Thoracic aorta (tissue), 2 donors: ENCODE measurements around the gene SPECC1L. TPM values are rescaled to one million over a fixed set of nuclear protein-coding genes. Genes with fewer than 3 reads are reported as not detected.

Source experiments
- ATAC-seq: fragments of 150-250 bp; one replicate; pipeline ENCODE4 v1.8.0; 2017; ENCODE audit warnings: low read depth; ENCODE audit not compliant: insufficient number of reproducible peaks, low FRiP score
- DNase-seq: peaks from one replicate; pipeline ENCODE4 v3.0.0-alpha.2; 2020; ENCODE audit warnings: low spot score
- H3K27ac ChIP-seq, 2 donors: fragments of 200-600 bp; sonication (generic); 1 replicate in 1 of 2; 2 replicates in 1 of 2; pipeline ENCODE4 v1.5.1; 2016; ENCODE audit warnings: mild to moderate bottlenecking in 2 of 2, moderate library complexity in 2 of 2
- H3K27me3 ChIP-seq: fragments of 200-600 bp; sonication (generic); replicated peaks from 2 replicates; pipeline ENCODE4 v1.6.0; 2016; ENCODE audit warnings: mild to moderate bottlenecking; ENCODE audit not compliant: insufficient read depth
- H3K36me3 ChIP-seq: fragments of 200-600 bp; sonication (generic); one replicate; pipeline ENCODE4 v1.5.1; 2016
- H3K4me1 ChIP-seq, 2 donors: fragments of 200-600 bp; sonication (generic); 1 replicate in 1 of 2; 2 replicates in 1 of 2; pipeline versions ENCODE4 v1.5.1 to v1.6.0; 2016; ENCODE audit warnings: low read depth in 2 of 2, mild to moderate bottlenecking in 1 of 2; ENCODE audit not compliant: control insufficient read depth in 1 of 2
- H3K4me3 ChIP-seq: fragments of 200-600 bp; sonication (generic); 2 replicates; pipeline ENCODE4 v1.5.1; 2016; ENCODE audit warnings: mild to moderate bottlenecking
- H3K9me3 ChIP-seq: fragments of 200-600 bp; sonication (generic); 2 replicates; pipeline ENCODE4 v1.5.1; 2016
- CTCF ChIP-seq: fragments of 200-600 bp; sonication (generic); IDR thresholded peaks from one replicate; pipeline ENCODE4 v1.5.1; 2019; ENCODE audit warnings: antibody characterized with exemption
- total RNA-seq, 2 donors: library from RNA; depleted of rRNA; stranded (reverse); fragments of >200 nt; gene quantifications; one replicate each; pipeline versions ENCODE4 v1.1.0 to v1.2.3, GENCODE V29; 2016

The SPECC1L gene
- total RNA-seq, 2 donors from 2014 or later, result 49.4 to 50.0 TPM

GRCh38 chr22:24424901-24425775, 154.5 kb downstream of the SPECC1L start:
- DNase-seq, result no peak
- Histone ChIP-seq H3K4me3 (peak overlapping the region; percentile 69), H3K4me1 (peaks cover 2 to 10% of the 10 kb centered on the region in 2 donors), H3K9me3 (no peaks in the 10 kb centered on the region), H3K36me3 (no peaks in the 10 kb centered on the region), H3K27me3 (no peaks in the 10 kb centered on the region), H3K27ac (no peak overlapping the region)
- no peak for TF ChIP-seq CTCF
- ATAC-seq, result no peak

- Histone ChIP-seq H3K9me3 (no peaks in the 10 kb centered on the region), H3K36me3 (no peaks in the 10 kb centered on the region), H3K27me3 (no peaks in the 10 kb centered on the region), H3K4me1 (peaks cover 2 to 10% of the 10 kb centered on the region in 2 donors), H3K4me3 (no peak overlapping the region), H3K27ac (no peak overlapping the region)
- ATAC-seq (no peak), DNase-seq (no peak)
- no peak for TF ChIP-seq CTCF
Measured at GRCh38 chr22:24426436-24426835, 155.8 kb downstream of the SPECC1L start.

GRCh38 chr22:24426851-24427499, 156.3 kb downstream of the SPECC1L start:
- Histone ChIP-seq H3K4me1 (peaks cover 2 to 12% of the 10 kb centered on the region in 2 donors), H3K4me3 (no peak overlapping the region)

GRCh38 chr22:24427500-24428164, 157.0 kb downstream of the SPECC1L start, which contains the start of gene ADORA2A:
ADORA2A (plus strand) TSS chr22:24427599; CDS start chr22:24433405, 5,806 bp downstream.
- no peak for ATAC-seq
- no peak for TF ChIP-seq CTCF

More at GRCh38 chr22:24426851-24427499, 156.3 kb downstream of the SPECC1L start:
- no peak for TF ChIP-seq CTCF
- no peaks in the 10 kb centered on the region for H3K9me3 ChIP-seq
- ATAC-seq (no peak), DNase-seq (no peak)
- no peaks in the 10 kb centered on the region for H3K36me3 ChIP-seq
- no peaks in the 10 kb centered on the region for H3K27me3 ChIP-seq
- no peak overlapping the region for H3K27ac ChIP-seq

More at GRCh38 chr22:24427500-24428164, 157.0 kb downstream of the SPECC1L start, which contains the start of gene ADORA2A:
- Histone ChIP-seq H3K27ac (no peak within 1 kb of the TSS), H3K4me3 (no peak within 1 kb of the TSS), H3K36me3 (no peaks in the 10 kb centered on the region), H3K27me3 (no peaks in the 10 kb centered on the region), H3K4me1 (peaks cover 9 to 18% of the 10 kb centered on the region in 2 donors), H3K9me3 (no peaks in the 10 kb centered on the region)
- DNase-seq, result no peak
